GM21360 (cell line): ENCODE results near the gene TFAP2E.

Source experiments
- ATAC-seq: cut with Tn5 transposase; IDR thresholded peaks from one replicate; pipeline ENCODE4 v1.9.1; 2021; ENCODE audit warnings: mild to moderate bottlenecking, moderate library complexity; ENCODE audit not compliant: unreplicated experiment

TFAP2E gene

GRCh38 chr1:35640380-35641232 is 67.5 kb downstream of the TFAP2E start:
- ATAC-seq, result no peak

DNA sequence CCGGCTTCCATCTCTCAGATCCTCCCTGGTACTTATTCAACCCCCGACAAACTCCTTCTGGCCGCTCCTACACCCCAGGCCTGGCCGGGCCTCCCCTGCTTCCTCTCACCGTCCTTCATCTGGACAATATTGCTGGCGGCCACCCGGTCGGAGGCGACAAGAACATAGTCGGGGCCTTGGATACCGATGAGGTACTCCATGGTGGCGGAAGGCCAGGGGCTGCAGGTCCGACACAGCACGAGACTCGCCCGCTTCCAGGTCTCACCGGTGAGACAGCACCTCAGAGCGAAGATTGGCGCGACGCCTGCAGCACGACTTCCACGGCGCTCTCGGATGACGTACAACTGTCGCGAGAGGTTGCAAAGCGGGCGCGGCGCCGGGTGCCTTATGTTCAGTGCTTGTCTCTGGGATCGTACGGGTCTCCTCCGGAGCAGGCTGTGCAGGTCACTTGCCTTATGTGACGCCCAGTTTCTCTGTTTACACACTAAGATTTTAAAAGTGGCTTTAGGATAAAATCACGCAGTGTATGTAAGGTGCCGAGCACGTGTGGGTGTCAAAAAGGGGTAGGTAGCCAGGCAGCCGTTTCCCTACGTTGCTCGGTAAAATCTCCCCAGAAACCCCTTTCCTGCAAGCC is 68.2 kb downstream of the TFAP2E start, which contains the start of gene PSMB2:
Gene PSMB2 (minus strand): TSS at position 294 of the 634 bp plus-strand sequence. CDS start 94 bp downstream, at position 200.
- peak; percentile 82 for ATAC-seq

GRCh38 chr1:35642471-35642955 is 69.4 kb downstream of the TFAP2E start:
- ATAC-seq, result no peak

GRCh38 chr1:35644204-35644603 is 71.1 kb downstream of the TFAP2E start:
- no peak for ATAC-seq
